Measurements from ENCODE around the gene ST6GALNAC3.

The ST6GALNAC3 gene

DNA sequence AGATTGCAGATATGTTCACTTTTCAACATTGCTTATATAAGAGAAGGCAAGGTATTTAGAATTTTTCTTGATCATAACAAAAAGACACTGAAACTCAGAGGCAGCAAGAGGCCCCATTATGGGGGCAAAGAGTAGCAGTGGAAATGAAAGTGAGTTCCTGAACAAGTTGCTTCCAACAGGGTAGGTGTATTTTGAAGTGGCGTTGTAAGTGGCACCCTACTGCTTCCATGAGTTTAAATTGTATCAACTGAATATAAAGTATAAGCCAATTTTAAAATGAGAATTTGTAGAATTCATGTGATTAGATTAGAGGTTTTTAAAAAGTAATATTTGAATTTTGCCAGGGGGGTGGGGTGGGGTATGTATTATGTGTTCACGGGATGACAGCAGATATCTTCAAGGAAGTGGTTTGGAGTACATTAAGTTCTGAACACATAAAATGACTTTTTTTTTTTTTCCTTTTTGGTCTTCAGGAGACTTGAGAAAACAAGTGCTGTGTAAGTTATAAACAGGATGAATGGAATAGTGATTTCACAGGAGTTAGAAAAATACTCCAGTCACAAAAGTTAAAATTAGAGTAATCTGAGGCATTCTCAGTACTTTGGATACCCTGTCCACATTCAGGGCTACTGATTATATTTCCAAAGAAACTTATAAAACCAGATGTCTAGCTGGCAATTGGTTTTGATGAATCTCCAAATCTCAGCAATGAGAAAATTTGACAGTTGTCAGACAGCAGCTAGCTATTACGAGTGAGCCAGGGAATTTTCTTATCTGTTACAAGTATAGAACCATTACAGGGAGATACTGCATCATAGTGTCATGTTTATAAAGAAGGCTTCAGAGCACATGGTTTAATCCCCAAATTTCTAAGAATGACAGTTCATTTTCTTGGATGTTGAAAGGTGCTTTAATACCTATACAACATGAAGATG, 182.0 kb downstream of the ST6GALNAC3 start:
- no peak for DNase-seq

DNA sequence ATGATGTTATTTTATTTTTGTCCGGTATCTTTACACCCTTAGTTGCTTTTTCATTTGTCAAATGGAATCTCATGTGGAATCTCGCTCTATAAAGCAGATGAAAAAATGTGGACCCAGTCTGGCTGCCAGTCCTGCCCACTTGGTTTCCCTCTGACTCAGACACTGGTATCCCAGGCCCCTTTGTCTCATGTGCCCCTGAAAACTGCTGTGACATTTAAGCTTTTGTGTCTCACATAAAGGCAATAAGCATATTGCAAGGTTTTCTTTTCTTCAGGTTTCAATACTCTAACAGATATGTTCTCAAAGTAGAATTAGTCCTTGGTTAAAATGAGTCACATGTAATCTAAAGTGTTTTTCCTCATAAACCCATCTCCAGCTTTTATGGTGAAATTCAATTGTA, 183.3 kb downstream of the ST6GALNAC3 start:
- DNase-seq, result no peak

DNA sequence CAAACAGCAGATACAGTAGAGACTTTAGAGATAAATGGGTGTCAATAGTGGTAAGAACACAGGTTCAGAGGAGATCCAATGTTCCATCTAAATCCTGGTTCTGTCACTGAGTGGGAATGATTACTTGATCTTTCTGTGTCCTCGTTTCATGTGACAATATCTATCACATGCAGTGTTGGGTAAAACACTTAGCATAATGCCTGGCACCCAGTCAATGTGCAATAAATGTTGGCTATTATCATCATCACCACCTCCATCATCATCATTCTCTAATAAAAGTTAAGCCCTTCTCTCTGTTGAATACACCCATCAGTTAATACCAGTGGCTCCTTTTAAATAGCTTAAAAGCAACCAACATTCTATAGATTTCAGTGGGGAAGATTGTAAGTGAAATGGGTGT, 184.7 kb downstream of the ST6GALNAC3 start:
- DNase-seq, result no peak

DNA sequence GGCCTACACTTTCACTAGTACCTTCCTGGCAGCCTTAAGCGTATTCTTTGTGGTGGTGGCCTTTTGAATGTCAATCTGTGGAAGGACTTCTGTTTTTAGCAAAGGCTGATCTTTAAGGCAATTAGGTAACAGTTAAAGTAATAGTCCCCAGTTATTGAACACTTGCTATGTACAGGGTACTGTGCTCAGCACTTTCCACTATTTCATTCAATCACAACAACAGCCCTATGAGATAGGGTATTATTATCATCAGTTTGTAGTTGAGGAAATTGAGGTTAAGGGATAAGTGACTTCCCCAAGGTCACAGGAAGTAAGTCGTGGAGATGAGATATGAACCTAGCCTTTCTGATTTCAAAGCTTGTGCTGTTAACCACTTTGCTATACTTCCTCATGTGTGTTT, 185.7 kb downstream of the ST6GALNAC3 start:
- DNase-seq, result peak; percentile 14

DNA sequence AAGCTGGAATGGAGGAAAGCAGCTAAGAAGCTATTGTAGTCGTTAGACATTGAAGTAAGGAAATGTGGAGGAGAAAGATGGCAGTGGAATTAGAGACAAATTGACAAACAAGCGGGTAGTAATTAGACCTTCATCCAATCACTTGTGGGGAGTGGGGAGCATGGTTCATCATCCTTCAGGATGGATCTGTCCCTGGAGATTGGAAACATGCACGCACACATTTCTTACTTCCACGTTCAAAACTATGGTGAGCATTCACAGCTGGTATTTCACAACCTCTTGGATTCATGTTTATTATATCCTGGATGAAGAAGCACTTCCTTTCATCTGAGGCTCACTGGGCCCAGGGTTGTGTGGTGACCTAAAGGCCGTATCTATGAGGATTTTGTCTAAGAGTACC, 188.1 kb downstream of the ST6GALNAC3 start:
- DNase-seq, result no peak

DNA sequence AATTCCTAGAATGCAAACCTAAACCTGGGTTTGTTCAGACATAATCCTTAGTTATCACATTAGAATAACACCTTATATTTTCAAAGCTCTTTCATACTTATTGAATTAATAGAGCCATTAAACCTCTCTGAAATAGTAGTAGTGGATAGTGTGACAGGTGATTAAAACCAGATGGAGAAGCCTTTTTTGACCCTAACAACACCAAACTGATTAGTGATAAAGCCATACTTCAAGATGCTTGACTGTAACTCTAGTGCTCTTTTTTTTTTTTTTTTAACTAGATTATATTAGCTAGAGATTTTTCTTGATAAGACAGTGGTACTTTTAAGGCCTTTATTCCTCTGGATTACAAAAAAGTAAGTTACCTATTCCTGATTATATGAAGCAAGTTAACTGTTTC, 190.1 kb downstream of the ST6GALNAC3 start:
- no peak for DNase-seq

DNA sequence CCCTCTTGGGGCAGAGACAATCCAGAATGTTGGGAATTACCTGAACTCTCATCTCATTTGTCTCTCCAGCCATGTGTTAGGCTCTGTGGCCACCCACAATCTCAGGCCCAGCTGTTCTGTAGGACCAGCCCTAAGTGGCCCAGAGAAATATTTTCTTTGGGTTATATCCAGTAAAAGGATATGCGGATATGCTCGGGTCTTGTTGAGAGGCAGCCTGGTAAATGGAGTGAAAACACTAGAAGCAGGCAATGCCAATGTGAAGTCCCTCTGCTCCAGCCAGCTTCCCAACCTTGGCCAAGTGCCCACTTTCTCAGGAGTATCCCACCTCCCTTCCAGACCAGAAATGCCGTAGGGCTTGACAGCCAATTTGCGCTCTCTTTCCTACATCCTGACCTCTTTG, 192.2 kb downstream of the ST6GALNAC3 start:
- DNase-seq, result no peak

DNA sequence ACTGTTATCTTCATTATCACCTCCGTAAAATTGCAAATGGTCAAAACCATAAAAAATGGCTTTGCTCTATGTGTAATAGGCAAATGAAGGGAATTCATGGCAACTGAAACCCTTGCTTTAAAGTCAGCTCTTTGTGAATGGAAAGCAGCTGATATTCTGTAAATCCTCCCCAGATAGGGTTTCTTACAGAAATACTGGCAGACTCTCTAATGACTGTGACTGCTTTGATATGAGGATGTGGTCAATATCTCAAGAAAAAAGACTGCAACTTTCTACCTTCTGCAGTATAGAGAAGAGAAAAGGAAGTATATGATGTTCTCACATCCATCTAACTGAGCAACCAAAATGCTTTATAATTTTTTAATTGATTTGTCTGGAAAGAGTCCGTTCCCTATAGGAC, 193.1 kb downstream of the ST6GALNAC3 start:
- DNase-seq, result peak; percentile 47

DNA sequence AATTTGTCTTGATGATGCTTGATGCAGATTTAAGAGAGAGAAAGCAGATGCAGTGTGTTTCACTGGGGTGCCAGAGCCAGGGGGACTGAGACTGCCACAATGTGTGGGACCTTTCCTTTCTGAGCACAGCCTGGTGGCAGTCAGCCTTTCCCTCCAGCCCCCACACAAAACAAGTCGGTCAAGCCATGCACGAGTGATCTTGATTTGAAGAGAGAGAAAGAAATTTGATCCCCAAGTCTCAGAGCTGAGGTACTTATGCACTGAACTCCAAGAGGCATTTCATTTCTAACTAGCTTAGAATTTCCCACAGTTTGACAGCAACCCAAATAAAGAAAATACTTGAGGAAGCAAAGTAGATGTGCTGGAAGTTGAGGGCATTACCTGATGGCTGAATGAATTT, 193.8 kb downstream of the ST6GALNAC3 start:
- DNase-seq, result no peak

DNA sequence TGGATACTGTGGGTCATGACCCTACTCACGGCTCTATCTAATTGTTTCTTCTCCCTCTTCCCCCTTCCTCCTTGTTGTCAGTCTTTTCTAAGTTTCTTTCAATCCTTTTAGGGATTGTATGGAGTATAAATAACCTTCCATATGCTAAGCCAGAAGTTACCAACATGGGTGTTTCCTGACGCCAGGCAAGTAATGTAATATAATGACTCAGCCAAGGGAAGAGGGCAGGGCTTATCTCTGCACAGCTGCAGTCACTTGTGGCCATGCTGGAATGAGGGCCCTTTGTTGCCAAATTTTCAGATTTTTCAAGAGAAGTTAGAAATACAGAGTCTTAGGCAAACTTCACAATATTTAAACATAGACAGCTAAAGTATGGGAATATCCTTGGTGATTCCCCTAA, 194.6 kb downstream of the ST6GALNAC3 start:
- DNase-seq, result peak; percentile 22

DNA sequence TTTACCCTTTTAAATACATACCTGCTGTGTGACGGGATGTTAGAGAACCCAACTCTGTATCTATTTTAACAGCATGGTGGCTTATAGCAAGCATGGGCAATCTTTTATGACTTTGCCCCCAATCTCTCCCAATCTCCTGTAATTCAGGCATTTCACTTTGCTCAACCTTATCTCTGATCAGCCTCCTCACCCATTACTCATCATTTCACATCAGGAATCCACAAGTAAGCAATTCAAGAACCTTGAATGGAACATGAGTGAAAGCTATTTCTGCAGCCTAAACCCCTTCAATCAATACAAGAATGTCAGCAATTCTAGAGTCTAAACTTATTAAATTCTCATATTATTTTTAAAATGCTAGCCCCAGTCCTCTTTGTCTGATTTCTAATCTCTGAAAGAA, 199.8 kb downstream of the ST6GALNAC3 start:
- no peak for DNase-seq

DNA sequence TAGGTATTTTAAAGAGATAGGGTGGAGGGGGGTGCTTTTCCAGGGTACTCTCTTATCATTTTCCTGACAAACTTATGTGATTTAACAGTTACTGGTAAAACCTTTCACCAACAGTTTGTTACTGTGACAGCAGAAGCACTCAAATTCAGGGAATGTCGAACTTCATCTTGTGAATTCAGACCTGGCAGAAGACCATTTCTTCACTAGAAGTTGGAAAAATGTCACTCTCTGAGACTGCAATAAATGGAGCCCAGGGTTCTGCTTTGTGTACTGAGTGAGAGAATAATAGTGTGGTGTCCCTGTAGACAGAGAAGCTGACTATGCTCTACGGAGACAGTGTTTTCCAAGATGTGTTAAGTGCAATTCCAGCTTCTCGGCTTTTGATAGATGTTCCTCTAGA, 200.2 kb downstream of the ST6GALNAC3 start:
- no peak for DNase-seq

DNA sequence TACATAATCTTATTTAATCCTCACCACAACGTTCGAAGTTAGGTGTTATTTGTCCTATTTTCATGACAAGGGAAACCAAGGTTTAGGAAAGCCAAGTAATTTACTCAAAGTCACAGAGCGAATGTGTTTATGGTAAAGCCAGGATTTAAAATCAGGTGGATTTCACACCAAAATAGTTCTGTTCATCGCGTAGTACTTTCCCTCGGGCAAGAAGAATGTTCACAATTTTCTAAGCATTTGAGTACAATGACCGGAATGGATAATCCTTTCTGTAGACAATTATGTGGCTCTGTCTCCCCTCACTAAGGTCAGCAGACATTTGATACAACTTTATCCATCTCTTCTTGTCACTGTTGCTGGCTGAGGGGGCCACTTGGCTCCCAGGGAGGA, 204.2 kb downstream of the ST6GALNAC3 start:
- no peak for DNase-seq

DNA sequence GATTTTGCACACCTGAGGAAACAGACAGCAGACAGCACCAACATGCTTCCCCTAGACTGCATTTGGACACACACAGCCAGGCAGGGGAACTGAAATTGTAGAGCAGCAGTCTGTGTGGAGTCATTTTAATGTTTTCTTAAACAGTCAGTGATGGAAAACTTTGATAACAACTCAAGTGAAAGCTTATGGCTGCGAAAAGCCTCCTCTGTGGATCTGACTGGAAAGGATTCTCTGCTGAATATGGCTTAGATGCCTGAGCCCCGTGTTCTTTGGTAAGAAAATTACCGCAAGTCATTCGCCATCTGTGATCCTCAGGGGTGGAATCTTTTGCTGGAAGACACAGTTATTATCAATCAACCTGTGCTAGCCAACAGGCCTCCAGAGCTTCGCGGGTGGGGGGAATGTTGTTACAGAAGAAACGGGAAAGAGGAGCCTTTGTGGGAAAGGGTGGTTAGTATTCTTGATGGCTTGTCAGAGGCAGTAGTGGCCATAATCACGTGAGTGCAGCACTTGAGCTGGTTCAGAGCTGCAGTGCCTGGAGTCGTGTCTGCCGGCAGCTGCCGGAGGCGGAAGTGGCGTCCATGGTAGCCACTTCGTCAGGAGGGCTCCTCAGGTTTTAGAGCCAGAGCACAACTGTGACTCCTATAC, 204.7 kb downstream of the ST6GALNAC3 start:
- no peak for DNase-seq

DNA sequence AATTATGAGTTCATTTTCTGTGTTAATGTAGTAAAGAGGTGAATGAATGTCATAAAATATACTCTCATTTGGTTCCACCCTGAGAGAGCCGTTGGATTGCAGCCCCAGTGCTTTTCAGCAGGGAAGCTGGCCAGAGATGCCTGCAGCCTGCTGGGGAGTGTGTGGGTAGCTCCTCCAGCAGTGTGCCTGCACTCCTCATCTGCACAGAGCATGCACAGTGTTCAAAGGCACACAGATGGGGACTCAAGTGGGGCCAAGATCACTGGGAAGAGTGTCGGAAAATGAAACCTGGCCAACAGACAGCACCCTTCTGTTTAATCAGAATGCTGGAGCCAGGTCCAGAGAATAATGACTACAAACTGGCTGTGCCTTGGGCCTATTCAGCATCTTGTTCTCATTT, 206.8 kb downstream of the ST6GALNAC3 start:
- no peak for DNase-seq

DNA sequence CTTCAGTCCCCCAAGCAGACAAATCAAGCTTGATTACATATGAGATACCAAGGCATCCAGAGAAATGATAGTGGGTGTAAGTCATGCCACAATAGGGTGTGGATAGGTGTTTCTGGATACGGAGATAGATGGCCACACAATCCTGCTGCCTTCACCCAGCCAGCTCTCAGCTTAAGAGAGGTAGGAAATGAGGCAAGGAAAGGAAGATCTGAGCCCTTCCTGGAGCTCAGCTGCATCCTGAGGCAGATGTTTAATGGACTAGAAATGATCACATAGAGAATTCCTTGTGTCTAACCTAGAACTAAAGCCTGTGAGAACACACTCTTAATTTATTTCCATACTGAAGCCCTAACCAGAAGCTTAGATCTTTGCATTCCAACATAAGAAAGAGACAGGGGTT, 210.3 kb downstream of the ST6GALNAC3 start:
- DNase-seq, result no peak

DNA sequence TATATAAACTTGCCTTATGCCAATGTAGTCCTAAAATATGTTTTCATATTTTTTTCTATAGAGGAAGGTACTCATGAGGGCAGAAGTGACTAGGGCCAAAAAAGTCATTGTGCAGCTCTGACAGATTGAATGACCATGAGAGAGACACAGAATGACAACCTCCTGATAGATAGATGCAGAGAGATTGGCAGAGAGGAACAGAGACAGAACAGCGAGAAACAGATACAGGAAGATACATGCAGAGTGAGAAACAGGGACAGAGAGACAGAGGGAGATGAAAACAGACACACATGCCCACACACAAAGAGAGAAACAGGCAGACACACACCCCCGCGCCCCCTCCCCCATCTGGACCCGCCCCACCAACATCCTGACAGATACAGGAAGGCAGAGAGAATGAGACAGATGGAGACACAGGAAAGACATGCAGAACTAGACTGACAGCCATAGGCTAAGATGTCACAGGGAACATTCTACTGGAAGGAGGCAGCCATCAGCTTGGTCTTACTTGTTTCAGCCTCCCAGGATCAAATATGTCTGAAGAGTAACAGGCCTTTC, 211.1 kb downstream of the ST6GALNAC3 start:
- DNase-seq, result no peak

DNA sequence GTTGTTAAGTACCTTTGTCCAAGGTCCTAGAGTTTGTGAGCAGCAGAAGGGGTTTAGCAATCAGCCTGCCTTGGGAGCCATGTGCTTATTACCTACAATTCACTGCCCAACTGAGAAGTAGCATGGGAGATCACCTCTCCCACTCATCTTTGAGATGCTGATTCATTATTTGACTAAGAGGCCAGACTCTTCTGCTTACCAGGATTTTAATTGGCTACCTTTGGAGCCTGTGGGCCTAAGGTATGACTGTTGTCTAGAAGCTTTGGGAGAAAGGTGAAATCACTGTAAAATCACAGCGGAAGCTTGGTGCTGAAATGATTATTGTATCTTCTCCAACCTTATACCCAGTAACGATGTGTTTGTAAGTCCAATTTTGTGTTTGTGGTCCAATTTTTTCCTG, 213.4 kb downstream of the ST6GALNAC3 start:
- no peak for DNase-seq

DNA sequence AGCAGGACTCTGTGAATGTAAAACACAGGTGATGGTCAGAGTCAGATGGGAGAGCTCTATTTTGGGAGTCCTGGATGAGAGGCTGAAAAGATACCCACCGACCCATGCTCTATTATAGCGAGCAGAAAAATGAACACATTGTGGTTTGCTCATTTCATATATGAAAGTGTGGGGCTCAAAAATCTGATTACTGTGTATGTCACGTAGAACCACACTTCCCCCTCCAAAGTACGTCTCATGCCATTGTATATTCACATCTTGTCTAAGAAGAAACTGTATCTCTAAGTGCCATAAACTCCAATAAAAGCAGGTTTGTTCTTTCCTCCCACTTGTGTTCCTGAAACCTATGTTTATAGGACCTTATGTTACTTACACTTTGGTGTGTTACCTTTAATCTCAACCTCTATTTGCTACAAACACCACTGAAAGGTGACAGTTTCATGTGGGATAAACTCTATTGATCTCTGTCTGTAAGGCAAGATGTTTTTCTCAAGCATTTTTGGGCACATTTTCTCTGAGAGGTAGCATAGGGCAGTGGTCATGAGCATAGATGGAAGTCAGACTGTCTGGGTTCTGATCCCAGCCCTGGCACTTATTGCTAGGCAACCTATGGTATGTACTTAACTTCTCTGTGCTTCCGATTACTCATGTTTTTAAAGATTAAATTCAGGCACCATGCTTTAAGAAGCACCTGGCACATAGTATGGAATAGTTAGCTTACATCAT, 214.4 kb downstream of the ST6GALNAC3 start:
- DNase-seq, result no peak

DNA sequence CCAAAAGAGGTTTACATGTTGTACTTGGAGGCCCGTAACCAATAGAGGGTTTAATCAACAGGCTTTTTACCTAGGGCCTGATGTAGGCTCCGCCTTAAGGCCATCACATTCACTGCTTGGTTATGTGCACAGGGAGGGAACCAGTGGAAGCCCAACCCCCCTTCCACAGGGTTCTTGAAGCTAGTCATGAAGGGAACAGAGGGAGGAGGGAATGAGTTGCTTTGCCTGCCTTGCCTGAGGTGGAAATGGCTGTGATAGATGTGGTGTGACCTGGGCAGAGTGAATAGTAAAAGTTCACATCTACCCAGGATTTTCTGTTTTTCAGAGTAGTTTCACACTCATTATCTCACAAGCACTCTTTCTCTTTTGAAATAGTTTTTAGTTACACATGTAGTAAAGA, 215.1 kb downstream of the ST6GALNAC3 start:
- DNase-seq, result no peak

DNA sequence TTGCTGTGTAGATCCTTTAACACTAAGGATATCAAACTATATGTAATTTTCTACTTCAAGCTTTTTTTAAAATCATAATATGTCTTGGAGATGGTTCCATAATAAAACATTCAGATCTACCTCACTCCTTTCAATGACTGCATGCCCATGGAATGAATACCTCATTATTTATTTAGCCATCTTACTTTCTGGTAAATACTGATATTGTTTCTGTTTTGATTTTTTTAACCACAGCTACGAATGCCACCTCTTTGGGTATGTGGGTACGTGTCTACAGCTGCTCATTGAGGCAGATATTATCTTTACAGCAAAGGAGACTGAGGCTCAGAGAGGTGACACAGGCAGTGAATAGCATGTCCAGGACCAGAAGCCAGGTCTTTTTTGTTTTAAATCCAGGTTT, 215.7 kb downstream of the ST6GALNAC3 start:
- no peak for DNase-seq

DNA sequence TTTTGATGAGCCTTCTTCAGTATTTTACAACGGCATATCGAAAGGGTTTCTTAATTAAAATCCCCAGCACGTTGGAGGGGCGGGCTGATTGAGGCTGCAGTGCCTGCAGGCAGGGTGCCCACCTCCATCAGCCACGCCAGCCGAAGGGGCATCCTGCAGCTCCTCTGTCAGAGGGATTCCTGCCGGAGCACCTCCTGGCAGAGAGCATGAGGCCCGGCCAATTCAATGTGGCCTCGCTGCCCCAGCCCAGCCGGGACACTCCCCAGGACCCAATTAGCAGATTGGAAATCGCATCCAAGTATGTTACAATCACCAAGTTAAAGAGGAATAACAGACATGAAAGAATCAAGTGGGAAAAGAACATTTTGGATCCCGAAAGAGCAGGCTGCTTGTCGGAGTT, 216.6 kb downstream of the ST6GALNAC3 start:
- DNase-seq, result no peak

DNA sequence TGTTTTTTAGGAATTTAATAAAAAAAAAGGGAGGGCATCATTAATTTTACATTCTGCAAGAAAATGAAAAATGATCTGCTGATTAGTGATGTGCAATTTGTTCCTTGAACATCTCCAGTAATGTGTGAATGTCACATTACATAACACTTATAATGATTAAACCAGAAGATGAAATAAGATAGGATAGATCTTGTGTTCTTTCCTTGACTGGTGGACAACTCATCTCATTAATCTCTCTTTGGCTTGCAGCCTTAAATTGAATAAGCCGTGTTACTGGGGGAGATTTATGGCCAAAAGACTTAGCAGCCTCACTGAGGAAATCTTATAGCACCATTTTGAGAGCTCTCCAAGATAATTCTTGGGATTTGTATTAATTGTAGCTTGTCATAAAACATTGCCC, 217.2 kb downstream of the ST6GALNAC3 start:
- DNase-seq, result no peak
